Measurements from ENCODE around the gene ZNF3. TPM values are rescaled to one million over a fixed set of nuclear protein-coding genes. Genes with fewer than 3 reads are reported as not detected.

ZNF3 gene
- total and polyA plus RNA-seq, 9 of the 15 experiments (the other 6 are each of a cell fraction or from before 2014, with no cell fraction given): 30.0 to 64.9 (median 51.5) TPM

- TF ChIP-seq E2F8 (IDR thresholded peaks at IDR 0.05; ENCODE audit: low read depth, partially characterized antibody) (peak; percentile 51), NCOR1 (IDR thresholded peaks at IDR 0.05) (0 out of 2 replicates have a peak, but pooled peaks have one; percentile 4), ZNF57 (CRISPR knock-in tag; IDR thresholded peaks at IDR 0.05) (no peak), PRDM10 (IDR thresholded peaks at IDR 0.05; ENCODE audit: partially characterized antibody) (peak; percentile 24)
Measured at GRCh38 chr7:100091411-100092181, 10.1 kb upstream of the ZNF3 start (continued).
